Natural killer cell (primary cell): Measurements from ENCODE around the gene RBM20. TPM values are rescaled to one million over a fixed set of nuclear protein-coding genes. Genes with fewer than 3 reads are reported as not detected.

ENCODE experiments used
- ATAC-seq, 3 donors: fragments of 150-1000 bp in 2 of 3; fragments of 200-7000 bp in 1 of 3; cut with Tn5 transposase; 1 replicate in 1 of 3; 2 replicates in 2 of 3; pipeline ENCODE4 v1.10.0; 2021; ENCODE audit warnings: mild to moderate bottlenecking in 2 of 3, moderate library complexity in 2 of 3
- DNase-seq, 2 donors: peaks; one replicate each; pipeline versions ENCODE4 v3.0.0 to v3.0.0-alpha.2; 2013 to 2021; ENCODE audit warnings: mixed read lengths in 1 of 2
- H3K27ac ChIP-seq: one replicate; pipeline ENCODE4 v1.5.1; 2013; ENCODE audit warnings: mild to moderate bottlenecking, low read length
- H3K27me3 ChIP-seq: one replicate; pipeline ENCODE4 v1.6.1; 2013; ENCODE audit warnings: low read length; ENCODE audit not compliant: control insufficient read depth, insufficient read depth
- H3K36me3 ChIP-seq: one replicate; pipeline ENCODE4 v1.6.1; 2013; ENCODE audit warnings: low read length; ENCODE audit not compliant: control insufficient read depth, insufficient read depth
- H3K4me1 ChIP-seq: one replicate; pipeline ENCODE4 v1.6.1; 2013; ENCODE audit warnings: low read length; ENCODE audit not compliant: control insufficient read depth, insufficient read depth
- H3K4me3 ChIP-seq: one replicate; pipeline ENCODE4 v1.5.1; 2013; ENCODE audit warnings: low read length
- H3K9me3 ChIP-seq: one replicate; pipeline ENCODE4 v1.6.1; 2013; ENCODE audit warnings: low read length; ENCODE audit not compliant: control insufficient read depth, insufficient read depth
- H3K27ac Mint-ChIP-seq, 2 donors: one replicate each; pipeline ENCODE4 v1.8.0; 2022; ENCODE audit warnings: mild to moderate bottlenecking in 2 of 2, mixed read lengths in 2 of 2, moderate library complexity in 1 of 2
- H3K27me3 Mint-ChIP-seq, 2 donors: one replicate each; pipeline ENCODE4 v1.8.0; 2022; ENCODE audit warnings: low read depth in 2 of 2, mixed read lengths in 2 of 2
- H3K36me3 Mint-ChIP-seq: one replicate; pipeline ENCODE4 v1.8.0; 2022; ENCODE audit warnings: mixed read lengths
- H3K4me1 Mint-ChIP-seq, 2 donors: one replicate each; pipeline ENCODE4 v1.8.0; 2022; ENCODE audit warnings: mixed read lengths in 2 of 2
- H3K4me3 Mint-ChIP-seq: one replicate; pipeline ENCODE4 v1.8.0; 2022; ENCODE audit warnings: mild to moderate bottlenecking, moderate library complexity, mixed read lengths
- H3K9me3 Mint-ChIP-seq, 2 donors: one replicate each; pipeline ENCODE4 v1.8.0; 2022; ENCODE audit warnings: mixed read lengths in 2 of 2
- WGBS: methylation state at CpG from one replicate; pipeline ENCODE4 v1.1.7; 2013; ENCODE audit warnings: missing lambda C conversion rate; ENCODE audit not compliant: insufficient coverage; 5-methylcytosine and 5-hydroxymethylcytosine counted together
- intact Hi-C: fragments of 100-400 bp; cut with micrococcal nuclease; formaldehyde crosslinking; loops from one replicate; pipeline ENCODE4 v1.14.2; 2022
- total RNA-seq, 4 donors: library from RNA; stranded (reverse); fragments of 120-200 nt in 1 of 4; gene quantifications; one replicate each; pipeline versions ENCODE4 v1.2.3 to v1.2.4, GENCODE V29; 2013 to 2022
- TF ChIP-seq, protein P1 (sequence below): fragments of 200-600 bp; IDR thresholded peaks from one replicate; pipeline ENCODE4 v1.8.0; 2022; ENCODE audit warnings: antibody characterized with exemption

RBM20 gene
- total RNA-seq, 3 donors from 2014 or later (not counting 1 experiment from before 2014, with no cell fraction given), result 0.35 TPM; not detected in 2

DNA sequence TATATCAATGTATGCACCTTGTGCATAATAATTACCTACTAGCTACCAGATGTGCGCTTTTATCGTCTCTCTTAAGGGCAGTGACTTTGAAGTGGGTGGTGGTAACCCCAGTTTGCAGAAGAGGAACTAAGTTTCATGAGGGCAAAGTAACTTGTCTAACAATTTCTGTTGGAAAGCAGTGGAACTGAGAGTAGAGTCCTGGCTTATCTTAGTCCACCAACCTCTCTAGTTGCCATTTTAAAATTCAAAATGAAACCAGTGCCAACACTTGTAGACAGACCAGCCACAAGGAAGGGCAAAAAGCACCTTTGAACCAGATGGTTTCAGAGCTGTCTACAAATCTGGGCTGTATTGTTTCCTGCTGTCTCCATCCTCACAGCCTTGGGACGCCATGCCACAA is 32.0 kb upstream of the RBM20 start:
- no peaks in the 10 kb centered on the region for H3K27me3 ChIP-seq
- WGBS, result 27% methylated on average over 3 of the region's 3 CpGs
- no peak for ATAC-seq
- H3K4me3 ChIP-seq, result no peak overlapping the region
- intact Hi-C loops, result loop anchor here (10.0 kb wide), 1 partner anchor 1523 kb away; no protein-coding TSS in a partner anchor
- no peaks in the 10 kb centered on the region for H3K27me3 Mint-ChIP-seq
- no peaks in the 10 kb centered on the region for H3K9me3 ChIP-seq
- H3K36me3 ChIP-seq, result no peaks in the 10 kb centered on the region
- DNase-seq, result no peak
- H3K27ac Mint-ChIP-seq, result no peak overlapping the region
- no peaks in the 10 kb centered on the region for H3K36me3 Mint-ChIP-seq
- H3K27ac ChIP-seq, result no peak overlapping the region
- no peaks in the 10 kb centered on the region for H3K9me3 Mint-ChIP-seq
- H3K4me1 Mint-ChIP-seq, result peaks cover 4 to 8% of the 10 kb centered on the region in 2 donors
- TF ChIP-seq, protein P1, sequence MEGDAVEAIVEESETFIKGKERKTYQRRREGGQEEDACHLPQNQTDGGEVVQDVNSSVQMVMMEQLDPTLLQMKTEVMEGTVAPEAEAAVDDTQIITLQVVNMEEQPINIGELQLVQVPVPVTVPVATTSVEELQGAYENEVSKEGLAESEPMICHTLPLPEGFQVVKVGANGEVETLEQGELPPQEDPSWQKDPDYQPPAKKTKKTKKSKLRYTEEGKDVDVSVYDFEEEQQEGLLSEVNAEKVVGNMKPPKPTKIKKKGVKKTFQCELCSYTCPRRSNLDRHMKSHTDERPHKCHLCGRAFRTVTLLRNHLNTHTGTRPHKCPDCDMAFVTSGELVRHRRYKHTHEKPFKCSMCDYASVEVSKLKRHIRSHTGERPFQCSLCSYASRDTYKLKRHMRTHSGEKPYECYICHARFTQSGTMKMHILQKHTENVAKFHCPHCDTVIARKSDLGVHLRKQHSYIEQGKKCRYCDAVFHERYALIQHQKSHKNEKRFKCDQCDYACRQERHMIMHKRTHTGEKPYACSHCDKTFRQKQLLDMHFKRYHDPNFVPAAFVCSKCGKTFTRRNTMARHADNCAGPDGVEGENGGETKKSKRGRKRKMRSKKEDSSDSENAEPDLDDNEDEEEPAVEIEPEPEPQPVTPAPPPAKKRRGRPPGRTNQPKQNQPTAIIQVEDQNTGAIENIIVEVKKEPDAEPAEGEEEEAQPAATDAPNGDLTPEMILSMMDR, result no peak
- no peak overlapping the region for H3K4me3 Mint-ChIP-seq
- H3K4me1 ChIP-seq, result no peaks in the 10 kb centered on the region

DNA sequence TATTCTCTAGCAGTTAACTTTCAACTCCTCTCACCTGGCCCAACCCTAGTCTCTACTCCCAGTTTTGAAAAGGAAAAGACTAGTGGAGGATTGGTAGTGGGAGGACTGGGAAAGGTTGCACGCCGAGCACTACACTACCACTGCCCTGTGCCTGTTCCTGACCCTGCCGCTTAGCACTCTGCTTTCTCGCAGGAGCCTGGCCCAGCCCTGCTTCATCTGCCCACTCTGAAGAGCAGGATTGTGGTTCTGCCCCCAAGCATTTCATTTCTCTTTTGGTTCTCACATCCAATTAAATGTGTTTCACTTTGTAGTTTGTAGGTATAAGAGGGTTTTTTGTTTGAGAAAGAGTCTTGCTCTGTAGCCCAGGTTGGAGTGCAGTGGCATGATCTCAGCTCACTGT is 31.5 kb upstream of the RBM20 start:
- Histone ChIP-seq H3K27me3 (no peaks in the 10 kb centered on the region), H3K9me3 (no peaks in the 10 kb centered on the region), H3K4me3 (no peak overlapping the region), H3K36me3 (no peaks in the 10 kb centered on the region), H3K27ac (no peak overlapping the region), H3K4me1 (no peaks in the 10 kb centered on the region)
- DNase-seq, result no peak
- Mint-ChIP-seq H3K27me3 (no peaks in the 10 kb centered on the region), H3K27ac (no peak overlapping the region), H3K36me3 (no peaks in the 10 kb centered on the region), H3K4me3 (no peak overlapping the region), H3K4me1 (peaks cover 7 to 8% of the 10 kb centered on the region in 2 donors), H3K9me3 (no peaks in the 10 kb centered on the region)
- TF ChIP-seq, protein P1, result no peak
- no peak for ATAC-seq
- intact Hi-C loops, result loop anchor here (10.0 kb wide), 1 partner anchor 1522 kb away; no protein-coding TSS in a partner anchor
- 91% methylated on average over 4 of the region's 4 CpGs for WGBS

DNA sequence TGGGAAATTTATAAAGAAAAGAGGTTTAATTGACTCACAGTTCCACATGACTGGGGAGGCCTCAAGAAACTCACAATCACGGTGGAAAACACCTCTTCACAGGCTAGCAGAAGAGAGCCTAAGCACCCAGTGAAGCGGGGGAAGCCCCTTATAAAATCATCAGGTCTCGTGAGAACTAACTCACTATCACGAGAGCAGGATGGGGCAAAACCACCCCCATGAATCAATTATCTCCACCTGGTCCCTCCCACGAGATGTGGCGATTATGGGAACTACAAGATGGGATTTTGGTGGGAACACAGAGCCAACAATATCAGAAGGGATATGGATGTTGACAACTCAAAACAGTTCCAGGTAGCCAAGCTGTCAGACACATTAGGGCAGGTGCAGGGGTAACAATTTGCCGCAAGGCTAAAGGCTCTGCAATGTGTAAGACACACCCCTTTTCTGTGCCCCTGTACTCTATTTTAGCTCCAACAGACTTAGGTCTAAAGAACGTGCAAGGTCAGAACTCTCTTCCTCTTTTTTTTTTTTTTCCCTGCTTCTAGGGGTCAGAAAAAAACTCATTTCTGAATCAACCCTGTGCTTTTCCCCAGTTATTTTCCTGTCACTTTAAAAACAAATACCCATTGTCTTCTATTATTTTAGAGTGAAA is 30.7 kb upstream of the RBM20 start:
- intact Hi-C loops, result loop anchor here (10.0 kb wide), 1 partner anchor 1521 kb away; no protein-coding TSS in a partner anchor
- Mint-ChIP-seq H3K4me1 (peaks cover 7 to 12% of the 10 kb centered on the region in 2 donors), H3K36me3 (no peaks in the 10 kb centered on the region), H3K27me3 (no peaks in the 10 kb centered on the region), H3K4me3 (no peak overlapping the region), H3K9me3 (no peaks in the 10 kb centered on the region), H3K27ac (no peak overlapping the region)
- TF ChIP-seq, protein P1, result no peak
- DNase-seq (peak in 1 of 2 donors; percentile 19), ATAC-seq (no peak)
- 56% methylated on average over 8 of the region's 8 CpGs for WGBS
- Histone ChIP-seq H3K36me3 (no peaks in the 10 kb centered on the region), H3K4me1 (no peaks in the 10 kb centered on the region), H3K4me3 (no peak overlapping the region), H3K27ac (no peak overlapping the region), H3K9me3 (no peaks in the 10 kb centered on the region), H3K27me3 (no peaks in the 10 kb centered on the region)
